ENCODE results near the gene COL5A1. TPM values are rescaled to one million over a fixed set of nuclear protein-coding genes. Genes with fewer than 3 reads are reported as not detected.

The COL5A1 gene
- total and polyA plus RNA-seq, 2 experiments from 2014 or later: 2.5 to 13.1 TPM

- no peak for TF ChIP-seq ZNF462 (CRISPR knock-in tag; IDR thresholded peaks at IDR 0.05)
- no peak for TF ChIP-seq POLR2AphosphoS5 (IDR thresholded peaks at IDR 0.05; ENCODE audit: low read depth)
- no peak for TF ChIP-seq CREB1 (CRISPR knock-in tag; IDR thresholded peaks at IDR 0.05; ENCODE audit: low read depth)
- TF ChIP-seq EZH2phosphoT487 (IDR thresholded peaks at IDR 0.05; ENCODE audit: unreplicated experiment): no peak
- no peak for TF ChIP-seq ZNF331 (CRISPR knock-in tag; IDR thresholded peaks at IDR 0.05; ENCODE audit: low read depth)
- no peak for TF ChIP-seq ZNF114 (CRISPR knock-in tag; IDR thresholded peaks at IDR 0.05)
These were observed 179.3 kb downstream of the COL5A1 start (continued) for GRCh38 chr9:134820901-134821300.

- Mint-ChIP-seq H3K36me3 (ENCODE audit: low read depth) (no peaks in the 10 kb centered on the region), H3K27me3 (ENCODE audit: insufficient read depth, low read depth, poor library complexity) (peaks cover 5% of the 10 kb centered on the region), H3K27ac (no peak overlapping the region), H3K4me1 (no peaks in the 10 kb centered on the region), H3K4me3 (no peak overlapping the region), H3K9me3 (no peaks in the 10 kb centered on the region)
- TF ChIP-seq CREB1 (CRISPR knock-in tag; IDR thresholded peaks at IDR 0.05; ENCODE audit: low read depth) (no peak), ETS1 (IDR thresholded peaks at IDR 0.05) (no peak), NANOG (IDR thresholded peaks at IDR 0.05; ENCODE audit: borderline replicate concordance) (no peak)
- no peak for ATAC-seq
- no peak for DNase-seq (ENCODE audit: low spot score)
- Histone ChIP-seq H2AFZ (no peak overlapping the region), H3K79me2 (replicated peaks; ENCODE audit: insufficient read depth) (no peaks in the 10 kb centered on the region), H3K27me3 (ENCODE audit: insufficient read depth) (no peaks in the 10 kb centered on the region), H3K4me1 (ENCODE audit: insufficient read depth) (no peaks in the 10 kb centered on the region), H3K4me3 (no peak overlapping the region), H3K9me2 (ENCODE audit: insufficient read depth) (no peaks in the 10 kb centered on the region), H3K36me3 (ENCODE audit: insufficient read depth) (no peaks in the 10 kb centered on the region), H3K4me2 (no peak overlapping the region), H3K27ac (ENCODE audit: low read depth) (no peak overlapping the region), H4K20me1 (replicated peaks; ENCODE audit: insufficient read depth) (no peaks in the 10 kb centered on the region), H3F3A (replicated peaks; ENCODE audit: low read depth) (no peaks in the 10 kb centered on the region)
These were observed 180.9 kb downstream of the COL5A1 start for GRCh38 chr9:134822541-134822940.

Data from GM23338 (cell line).